Hepatocyte (in vitro differentiated cells): ENCODE results near the gene IRF7. TPM values are rescaled to one million over a fixed set of nuclear protein-coding genes. Genes with fewer than 3 reads are reported as not detected.

Source experiments
- DNase-seq: peaks from one replicate; pipeline ENCODE4 v3.0.0-alpha.2; 2016; ENCODE audit warnings: low spot score
- H2AFZ ChIP-seq: fragments of 200-600 bp; sonication (generic); 2 replicates; pipeline ENCODE4 v1.6.0; 2016; ENCODE audit warnings: antibody characterized with exemption, mild to moderate bottlenecking
- H3K27ac ChIP-seq: fragments of 200-600 bp; sonication (generic); 2 replicates; pipeline ENCODE4 v1.5.1; 2016; ENCODE audit warnings: mild to moderate bottlenecking
- H3K27me3 ChIP-seq: fragments of 200-600 bp; sonication (generic); 2 replicates; pipeline ENCODE4 v1.6.1; 2016
- H3K36me3 ChIP-seq: fragments of 200-600 bp; sonication (generic); replicated peaks from 2 replicates; pipeline ENCODE4 v1.5.1; 2016; ENCODE audit warnings: low read depth; ENCODE audit not compliant: insufficient read depth
- H3K4me1 ChIP-seq: fragments of 200-600 bp; sonication (generic); 2 replicates; pipeline ENCODE4 v1.5.1; 2016; ENCODE audit warnings: mild to moderate bottlenecking, moderate library complexity; ENCODE audit not compliant: insufficient read depth
- H3K4me2 ChIP-seq: fragments of 200-600 bp; sonication (generic); 2 replicates; pipeline ENCODE4 v1.6.0; 2016
- H3K4me3 ChIP-seq: fragments of 200-600 bp; sonication (generic); 2 replicates; pipeline ENCODE4 v1.5.1; 2016; ENCODE audit warnings: mild to moderate bottlenecking
- H3K79me2 ChIP-seq: fragments of 200-600 bp; sonication (generic); 2 replicates; pipeline ENCODE4 v1.6.0; 2017; ENCODE audit warnings: mild to moderate bottlenecking
- H3K9me2 ChIP-seq: fragments of 200-600 bp; sonication (generic); replicated peaks from 2 replicates; pipeline ENCODE4 v1.6.0; 2017; ENCODE audit warnings: mild to moderate bottlenecking; ENCODE audit not compliant: insufficient read depth
- H3K9me3 ChIP-seq: fragments of 200-600 bp; sonication (generic); 2 replicates; pipeline ENCODE4 v1.5.1; 2016; ENCODE audit warnings: low read depth, mild to moderate bottlenecking
- H4K20me1 ChIP-seq: fragments of 200-600 bp; sonication (generic); 2 replicates; pipeline ENCODE4 v1.6.0; 2016; ENCODE audit warnings: mild to moderate bottlenecking; ENCODE audit not compliant: insufficient read depth, poor library complexity, severe bottlenecking
- EZH2 ChIP-seq: fragments of 200-600 bp; sonication (generic); IDR thresholded peaks from 2 replicates; pipeline ENCODE4 v1.6.1; 2016; ENCODE audit warnings: antibody characterized with exemption, mild to moderate bottlenecking, borderline replicate concordance
- EZH2phosphoT487 ChIP-seq: fragments of 200-600 bp; sonication (generic); IDR thresholded peaks from one replicate; pipeline ENCODE4 v1.6.1; 2018; ENCODE audit warnings: antibody characterized with exemption, mild to moderate bottlenecking, low read depth, moderate library complexity; ENCODE audit not compliant: unreplicated experiment, severe bottlenecking
- WGBS: methylation state at CpG from one replicate; pipeline ENCODE4 v1.1.6; 2016; ENCODE audit warnings: low lambda C conversion rate; ENCODE audit errors: missing lambda C conversion rate; 5-methylcytosine and 5-hydroxymethylcytosine counted together
- polyA plus RNA-seq: library from polyadenylated mRNA; unstranded; fragments of >200 nt; fragmentation: Nextera tagmentation; extraction: Ambion mirVana; gene quantifications from 2 replicates; pipeline ENCODE4 v1.2.1, GENCODE V29; 2016
- total RNA-seq: library from RNA; depleted of rRNA; stranded (reverse); fragments of >200 nt; gene quantifications from 2 replicates; pipeline ENCODE4 v1.2.3, GENCODE V29; 2014
- TF ChIP-seq, protein P1 (sequence below): fragments of 200-600 bp; sonication (generic); IDR thresholded peaks from 2 replicates; pipeline ENCODE4 v1.5.1; 2016; ENCODE audit warnings: antibody characterized with exemption, mild to moderate bottlenecking; ENCODE audit not compliant: poor library complexity

Gene IRF7
- total and polyA plus RNA-seq, 2 experiments from 2014 or later: 10.4 to 24.6 TPM

- H3K9me3 ChIP-seq: no peaks in the 10 kb centered on the region
- H3K27ac ChIP-seq: no peak overlapping the region
- DNase-seq: no peak
- 91% methylated on average over 19 of the region's 19 CpGs for WGBS
- no peaks in the 10 kb centered on the region for H3K4me1 ChIP-seq
- no peaks in the 10 kb centered on the region for H3K9me2 ChIP-seq
- H4K20me1 ChIP-seq: no peaks in the 10 kb centered on the region
- no peaks in the 10 kb centered on the region for H3K36me3 ChIP-seq
- H3K79me2 ChIP-seq: peaks cover 8% of the 10 kb centered on the region
- no peak overlapping the region for H3K4me2 ChIP-seq
- TF ChIP-seq EZH2: no peak
- no peak for TF ChIP-seq EZH2phosphoT487
- H2AFZ ChIP-seq: no peak overlapping the region
- no peaks in the 10 kb centered on the region for H3K27me3 ChIP-seq
- H3K4me3 ChIP-seq: no peak overlapping the region
Observed at GRCh38 chr11:660681-661444, 45.1 kb upstream of the IRF7 start.

- Histone ChIP-seq H3K79me2 (peaks cover 8% of the 10 kb centered on the region), H3K4me2 (no peak overlapping the region), H3K4me1 (peaks cover 5% of the 10 kb centered on the region), H3K36me3 (no peaks in the 10 kb centered on the region), H3K27ac (no peak overlapping the region), H2AFZ (no peak overlapping the region), H4K20me1 (peaks cover 3% of the 10 kb centered on the region), H3K9me3 (no peaks in the 10 kb centered on the region), H3K9me2 (no peaks in the 10 kb centered on the region), H3K27me3 (no peaks in the 10 kb centered on the region), H3K4me3 (no peak overlapping the region)
- DNase-seq: no peak
- 90% methylated on average over 18 of the region's 19 CpGs for WGBS
- no peak for TF ChIP-seq EZH2
- TF ChIP-seq, protein P1, sequence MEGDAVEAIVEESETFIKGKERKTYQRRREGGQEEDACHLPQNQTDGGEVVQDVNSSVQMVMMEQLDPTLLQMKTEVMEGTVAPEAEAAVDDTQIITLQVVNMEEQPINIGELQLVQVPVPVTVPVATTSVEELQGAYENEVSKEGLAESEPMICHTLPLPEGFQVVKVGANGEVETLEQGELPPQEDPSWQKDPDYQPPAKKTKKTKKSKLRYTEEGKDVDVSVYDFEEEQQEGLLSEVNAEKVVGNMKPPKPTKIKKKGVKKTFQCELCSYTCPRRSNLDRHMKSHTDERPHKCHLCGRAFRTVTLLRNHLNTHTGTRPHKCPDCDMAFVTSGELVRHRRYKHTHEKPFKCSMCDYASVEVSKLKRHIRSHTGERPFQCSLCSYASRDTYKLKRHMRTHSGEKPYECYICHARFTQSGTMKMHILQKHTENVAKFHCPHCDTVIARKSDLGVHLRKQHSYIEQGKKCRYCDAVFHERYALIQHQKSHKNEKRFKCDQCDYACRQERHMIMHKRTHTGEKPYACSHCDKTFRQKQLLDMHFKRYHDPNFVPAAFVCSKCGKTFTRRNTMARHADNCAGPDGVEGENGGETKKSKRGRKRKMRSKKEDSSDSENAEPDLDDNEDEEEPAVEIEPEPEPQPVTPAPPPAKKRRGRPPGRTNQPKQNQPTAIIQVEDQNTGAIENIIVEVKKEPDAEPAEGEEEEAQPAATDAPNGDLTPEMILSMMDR: no peak
- TF ChIP-seq EZH2phosphoT487: no peak
Observed at GRCh38 chr11:660281-660680, 44.5 kb upstream of the IRF7 start.

DNA sequence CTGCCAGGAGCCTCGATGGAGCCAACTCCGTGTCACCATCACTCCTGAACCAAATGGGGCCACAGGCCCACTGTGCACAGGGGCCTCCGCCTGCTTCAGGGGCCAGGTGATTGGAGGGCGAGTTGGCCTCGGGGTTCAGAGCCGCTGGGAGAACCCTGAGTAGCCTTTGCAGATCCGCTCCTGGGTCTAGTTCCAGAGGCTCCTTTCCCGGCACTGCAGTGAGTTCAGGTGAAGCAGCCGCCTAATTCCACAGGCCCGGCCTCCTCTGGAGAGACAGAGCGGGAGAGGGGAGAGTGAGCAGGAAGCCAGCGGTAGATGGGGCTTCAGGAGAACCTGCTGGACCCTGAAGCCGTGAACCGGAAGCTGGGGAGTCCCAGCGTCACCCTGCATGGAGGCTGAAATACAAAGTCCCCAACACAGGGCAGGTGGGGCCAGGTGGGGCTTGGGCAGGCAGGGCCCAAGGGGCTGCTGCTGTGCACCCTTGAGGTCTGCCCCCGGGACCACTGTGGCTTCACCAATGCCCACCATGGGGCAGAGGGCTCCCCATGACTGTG is 43.9 kb upstream of the IRF7 start:
- Histone ChIP-seq H3K36me3 (no peaks in the 10 kb centered on the region), H2AFZ (no peak overlapping the region), H3K27me3 (no peaks in the 10 kb centered on the region), H3K27ac (no peak overlapping the region), H3K9me2 (no peaks in the 10 kb centered on the region), H4K20me1 (peaks cover 3% of the 10 kb centered on the region), H3K9me3 (no peaks in the 10 kb centered on the region), H3K4me3 (no peak overlapping the region), H3K79me2 (peaks cover 8% of the 10 kb centered on the region), H3K4me1 (peaks cover 9% of the 10 kb centered on the region), H3K4me2 (no peak overlapping the region)
- TF ChIP-seq EZH2: no peak
- no peak for TF ChIP-seq EZH2phosphoT487
- TF ChIP-seq, protein P1: no peak
- DNase-seq: no peak
- WGBS: 93% methylated on average over 16 of the region's 16 CpGs

DNA sequence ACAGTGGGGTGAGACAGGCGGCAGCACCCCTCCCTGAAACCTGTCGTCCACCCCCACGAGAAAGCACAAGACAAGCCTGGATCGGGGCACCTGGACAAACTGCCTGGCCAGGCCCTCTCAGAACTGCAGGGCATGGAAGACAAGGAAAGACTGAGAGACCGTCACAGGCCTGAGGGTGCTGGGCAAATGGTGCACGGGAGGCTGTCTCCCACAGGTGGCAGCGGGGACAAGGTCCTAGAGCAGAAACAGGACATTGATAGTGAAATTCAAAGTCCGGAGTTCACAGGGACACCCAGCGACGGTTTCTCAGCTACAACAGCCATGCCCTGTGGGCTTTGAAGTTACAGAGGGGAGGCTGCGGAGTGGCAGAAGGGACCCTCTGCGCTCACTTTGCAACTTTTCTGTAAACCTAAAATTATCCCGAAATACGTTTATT is 42.0 kb upstream of the IRF7 start:
- H3K79me2 ChIP-seq: peaks cover 5% of the 10 kb centered on the region
- peaks cover 9% of the 10 kb centered on the region for H3K4me1 ChIP-seq
- H3K4me3 ChIP-seq: no peak overlapping the region
- no peaks in the 10 kb centered on the region for H3K9me2 ChIP-seq
- H3K36me3 ChIP-seq: no peaks in the 10 kb centered on the region
- peak; percentile 33 for DNase-seq
- peaks cover 3% of the 10 kb centered on the region for H4K20me1 ChIP-seq
- TF ChIP-seq EZH2: no peak
- TF ChIP-seq, protein P1: no peak
- no peak for TF ChIP-seq EZH2phosphoT487
- no peaks in the 10 kb centered on the region for H3K9me3 ChIP-seq
- H2AFZ ChIP-seq: no peak overlapping the region
- 85% methylated on average over 14 of the region's 14 CpGs for WGBS
- no peak overlapping the region for H3K4me2 ChIP-seq
- H3K27ac ChIP-seq: no peak overlapping the region
- no peaks in the 10 kb centered on the region for H3K27me3 ChIP-seq
